ENCODE measurements around the gene DEAF1.
A peak's percentile ranks its signal among the peaks of the same experiment; 100 is the strongest.

Gene DEAF1

DNA sequence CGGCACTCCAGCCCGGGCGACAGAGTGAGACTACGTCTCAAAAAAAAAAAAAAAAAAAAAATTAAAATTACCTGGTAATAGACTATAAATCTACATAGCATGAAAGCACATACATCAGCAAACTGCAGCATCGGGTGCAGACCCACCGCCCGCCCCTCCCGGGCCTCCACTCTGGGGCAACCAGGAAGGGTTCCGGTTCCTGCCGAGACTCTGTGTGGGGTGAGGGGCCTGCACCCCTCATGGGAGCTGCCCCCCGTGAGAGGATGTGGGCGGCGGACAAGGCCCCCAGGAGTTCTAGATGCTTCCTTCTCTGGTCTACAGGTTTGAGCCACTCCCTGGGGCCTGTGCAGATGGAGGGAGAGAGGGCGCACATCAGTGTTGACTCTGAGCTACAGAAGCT is 48.8 kb downstream of the DEAF1 start:
- peaks cover 53% of the 10 kb centered on the region for H3K36me3 ChIP-seq (ENCODE audit: insufficient read depth, insufficient read length, low read length)
- no peaks in the 10 kb centered on the region for H3K9me3 ChIP-seq (ENCODE audit: insufficient read depth, low read length)
- peak overlapping the region; percentile 0 for H3K9ac ChIP-seq (ENCODE audit: insufficient read length, low read depth)
- no peak overlapping the region for H3K4me3 ChIP-seq (ENCODE audit: insufficient read length, low read depth)
- H3K4me1 ChIP-seq (ENCODE audit: insufficient read depth, insufficient read length), result peaks cover 12% of the 10 kb centered on the region
- DNase-seq (ENCODE audit: low read depth, low spot score), result no peak
- no peaks in the 10 kb centered on the region for H3K27me3 ChIP-seq (ENCODE audit: insufficient read depth, insufficient read length)
- no peak for TF ChIP-seq SUZ12 (IDR thresholded peaks at IDR 0.05; ENCODE audit: extremely low read depth, insufficient read depth, insufficient read length)
- no peak for TF ChIP-seq ZNF274 (IDR thresholded peaks at IDR 0.05; ENCODE audit: low read depth, low read length)
- no peak for TF ChIP-seq YY1 (IDR thresholded peaks at IDR 0.05; ENCODE audit: insufficient read depth, insufficient read length)

DNA sequence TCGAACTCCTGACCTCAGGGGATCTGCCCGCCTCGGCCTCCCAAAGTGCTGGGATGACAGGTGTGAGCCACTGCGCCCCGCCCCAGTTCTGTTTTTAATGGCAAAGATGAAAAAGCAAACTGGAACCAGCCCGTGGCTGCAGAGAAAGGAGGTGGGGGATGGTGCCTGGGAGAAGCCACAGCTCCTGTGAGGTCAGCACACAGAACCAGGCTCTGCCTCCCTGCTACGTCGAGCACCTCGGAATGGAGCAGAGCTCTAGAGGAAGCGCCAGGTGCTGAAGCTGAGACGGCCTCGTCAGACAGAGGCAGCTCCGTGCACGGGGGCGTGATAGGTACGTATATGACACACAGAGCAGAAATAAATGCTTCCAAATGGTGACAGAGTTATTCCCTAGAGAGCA is 49.5 kb downstream of the DEAF1 start:
- peaks cover 56% of the 10 kb centered on the region for H3K36me3 ChIP-seq (ENCODE audit: insufficient read depth, insufficient read length, low read length)
- H3K27me3 ChIP-seq (ENCODE audit: insufficient read depth, insufficient read length), result no peaks in the 10 kb centered on the region
- H3K9me3 ChIP-seq (ENCODE audit: insufficient read depth, low read length), result no peaks in the 10 kb centered on the region
- H3K4me1 ChIP-seq (ENCODE audit: insufficient read depth, insufficient read length), result peaks cover 19% of the 10 kb centered on the region
- no peak for DNase-seq (ENCODE audit: low read depth, low spot score)
- TF ChIP-seq SUZ12 (IDR thresholded peaks at IDR 0.05; ENCODE audit: extremely low read depth, insufficient read depth, insufficient read length) (no peak), YY1 (IDR thresholded peaks at IDR 0.05; ENCODE audit: insufficient read depth, insufficient read length) (no peak), ZNF274 (IDR thresholded peaks at IDR 0.05; ENCODE audit: low read depth, low read length) (no peak)
- no peak overlapping the region for H3K9ac ChIP-seq (ENCODE audit: insufficient read length, low read depth)
- no peak overlapping the region for H3K4me3 ChIP-seq (ENCODE audit: insufficient read length, low read depth)

DNA sequence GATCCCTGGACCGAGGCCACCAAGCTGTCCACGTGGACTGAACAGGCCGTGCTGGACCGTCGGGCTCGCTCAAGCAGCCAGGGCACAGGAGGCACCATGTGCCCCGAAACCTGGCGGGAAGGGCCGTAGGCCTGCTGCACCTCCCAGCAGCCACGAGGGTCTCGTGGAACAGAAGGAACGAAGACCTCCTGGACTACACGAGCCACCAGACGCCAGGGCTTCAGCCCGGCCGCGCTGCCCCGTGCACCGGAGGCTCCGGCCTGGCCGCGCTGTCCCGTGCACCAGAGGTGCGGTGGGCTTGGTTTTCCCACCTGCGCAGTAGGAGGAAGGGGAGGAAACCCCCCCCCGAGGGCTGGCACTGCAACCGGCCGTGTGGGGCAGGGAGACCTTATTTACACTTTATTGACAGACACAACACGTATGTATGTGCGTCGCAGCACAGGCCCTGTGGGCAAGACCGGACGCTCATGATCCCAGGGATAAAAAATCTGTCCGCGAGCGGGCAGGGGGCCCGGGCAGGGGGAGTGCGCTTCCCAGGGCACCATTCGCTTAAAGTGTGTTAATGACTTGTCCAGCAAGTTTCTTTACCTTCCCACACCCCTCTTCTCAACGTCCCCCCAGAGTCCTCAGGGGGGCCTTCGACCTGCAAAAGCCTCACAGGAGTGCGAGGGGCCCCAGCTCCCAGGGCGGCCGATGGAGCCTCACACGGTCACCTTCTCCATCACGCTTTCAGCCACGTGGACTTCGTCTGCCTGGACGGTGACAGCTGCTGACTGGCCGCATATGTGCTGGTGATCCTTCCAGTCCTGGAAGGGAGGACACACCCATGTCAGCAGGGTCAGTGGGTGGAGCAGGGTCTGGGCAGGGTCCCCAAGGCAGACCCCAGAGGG is 50.9 kb downstream of the DEAF1 start:
- Histone ChIP-seq H3K4me3 (ENCODE audit: insufficient read length, low read depth) (no peak overlapping the region), H3K36me3 (ENCODE audit: insufficient read depth, insufficient read length, low read length) (peaks cover 56% of the 10 kb centered on the region), H3K27me3 (ENCODE audit: insufficient read depth, insufficient read length) (no peaks in the 10 kb centered on the region), H3K4me1 (ENCODE audit: insufficient read depth, insufficient read length) (peaks cover 27% of the 10 kb centered on the region), H3K9ac (ENCODE audit: insufficient read length, low read depth) (no peak overlapping the region), H3K9me3 (ENCODE audit: insufficient read depth, low read length) (no peaks in the 10 kb centered on the region)
- no peak for DNase-seq (ENCODE audit: low read depth, low spot score)
- TF ChIP-seq SUZ12 (IDR thresholded peaks at IDR 0.05; ENCODE audit: extremely low read depth, insufficient read depth, insufficient read length) (no peak), ZNF274 (IDR thresholded peaks at IDR 0.05; ENCODE audit: low read depth, low read length) (no peak), YY1 (IDR thresholded peaks at IDR 0.05; ENCODE audit: insufficient read depth, insufficient read length) (no peak)

DNA sequence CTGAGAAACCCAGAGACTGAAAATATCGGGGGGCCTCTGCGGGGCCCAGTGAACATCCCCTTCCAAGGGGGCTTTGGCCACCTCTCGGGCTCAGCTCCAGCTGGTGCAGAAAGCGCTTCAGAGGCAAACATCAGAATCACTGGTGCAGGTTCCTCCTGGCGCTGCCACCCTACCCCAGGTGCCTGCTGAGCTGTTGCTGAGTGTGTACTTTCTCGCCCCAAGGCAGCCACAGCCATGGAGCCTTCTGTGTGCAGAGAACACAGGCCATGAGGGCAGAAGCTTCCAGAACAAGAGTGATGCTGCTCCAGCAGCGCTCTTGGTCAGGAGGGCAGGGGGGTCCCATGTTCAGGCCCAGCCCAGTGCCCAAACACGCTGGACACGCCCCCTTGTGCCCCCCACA is 51.7 kb downstream of the DEAF1 start:
- Histone ChIP-seq H3K4me1 (ENCODE audit: insufficient read depth, insufficient read length) (peaks cover 29% of the 10 kb centered on the region), H3K9ac (ENCODE audit: insufficient read length, low read depth) (peak overlapping the region; percentile 56), H3K4me3 (ENCODE audit: insufficient read length, low read depth) (no peak overlapping the region), H3K36me3 (ENCODE audit: insufficient read depth, insufficient read length, low read length) (peaks cover 56% of the 10 kb centered on the region), H3K27me3 (ENCODE audit: insufficient read depth, insufficient read length) (no peaks in the 10 kb centered on the region), H3K9me3 (ENCODE audit: insufficient read depth, low read length) (no peaks in the 10 kb centered on the region)
- TF ChIP-seq ZNF274 (IDR thresholded peaks at IDR 0.05; ENCODE audit: low read depth, low read length) (no peak), SUZ12 (IDR thresholded peaks at IDR 0.05; ENCODE audit: extremely low read depth, insufficient read depth, insufficient read length) (no peak), YY1 (IDR thresholded peaks at IDR 0.05; ENCODE audit: insufficient read depth, insufficient read length) (no peak)
- DNase-seq (ENCODE audit: low read depth, low spot score), result no peak

DNA sequence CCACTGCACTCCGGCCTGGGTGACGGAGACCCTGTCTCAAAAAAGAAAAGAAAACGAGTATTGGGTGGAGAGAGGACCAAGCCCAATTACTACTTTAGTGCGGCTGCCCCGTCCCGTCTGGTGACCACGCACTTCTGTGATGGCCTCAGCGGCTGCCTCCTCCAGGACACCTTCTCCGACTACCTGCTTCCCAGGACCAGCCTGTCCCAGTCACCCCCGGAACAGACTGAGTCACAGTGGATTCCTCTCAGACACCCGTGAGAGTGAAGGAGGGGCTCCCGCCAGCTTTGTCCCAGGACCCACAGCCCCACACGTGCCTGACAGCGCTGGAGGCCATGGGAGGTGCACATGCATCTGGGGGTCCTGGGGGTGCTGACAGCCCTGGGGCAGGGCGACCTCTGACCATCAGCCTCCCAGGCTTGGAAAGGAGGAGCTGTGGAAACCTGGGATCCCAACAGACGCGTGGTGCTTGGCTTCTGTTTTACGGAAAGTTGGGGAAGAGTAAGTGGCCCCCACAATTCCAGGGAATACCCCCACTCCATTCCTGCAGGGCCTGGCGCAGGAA is 53.1 kb downstream of the DEAF1 start:
- H3K27me3 ChIP-seq (ENCODE audit: insufficient read depth, insufficient read length), result no peaks in the 10 kb centered on the region
- H3K9me3 ChIP-seq (ENCODE audit: insufficient read depth, low read length), result no peaks in the 10 kb centered on the region
- no peak overlapping the region for H3K4me3 ChIP-seq (ENCODE audit: insufficient read length, low read depth)
- DNase-seq (ENCODE audit: low read depth, low spot score), result no peak
- peaks cover 41% of the 10 kb centered on the region for H3K4me1 ChIP-seq (ENCODE audit: insufficient read depth, insufficient read length)
- H3K36me3 ChIP-seq (ENCODE audit: insufficient read depth, insufficient read length, low read length), result peaks cover 56% of the 10 kb centered on the region
- no peak for TF ChIP-seq ZNF274 (IDR thresholded peaks at IDR 0.05; ENCODE audit: low read depth, low read length)
- TF ChIP-seq SUZ12 (IDR thresholded peaks at IDR 0.05; ENCODE audit: extremely low read depth, insufficient read depth, insufficient read length), result no peak
- TF ChIP-seq YY1 (IDR thresholded peaks at IDR 0.05; ENCODE audit: insufficient read depth, insufficient read length), result no peak
- peak overlapping the region; percentile 32 for H3K9ac ChIP-seq (ENCODE audit: insufficient read length, low read depth)

DNA sequence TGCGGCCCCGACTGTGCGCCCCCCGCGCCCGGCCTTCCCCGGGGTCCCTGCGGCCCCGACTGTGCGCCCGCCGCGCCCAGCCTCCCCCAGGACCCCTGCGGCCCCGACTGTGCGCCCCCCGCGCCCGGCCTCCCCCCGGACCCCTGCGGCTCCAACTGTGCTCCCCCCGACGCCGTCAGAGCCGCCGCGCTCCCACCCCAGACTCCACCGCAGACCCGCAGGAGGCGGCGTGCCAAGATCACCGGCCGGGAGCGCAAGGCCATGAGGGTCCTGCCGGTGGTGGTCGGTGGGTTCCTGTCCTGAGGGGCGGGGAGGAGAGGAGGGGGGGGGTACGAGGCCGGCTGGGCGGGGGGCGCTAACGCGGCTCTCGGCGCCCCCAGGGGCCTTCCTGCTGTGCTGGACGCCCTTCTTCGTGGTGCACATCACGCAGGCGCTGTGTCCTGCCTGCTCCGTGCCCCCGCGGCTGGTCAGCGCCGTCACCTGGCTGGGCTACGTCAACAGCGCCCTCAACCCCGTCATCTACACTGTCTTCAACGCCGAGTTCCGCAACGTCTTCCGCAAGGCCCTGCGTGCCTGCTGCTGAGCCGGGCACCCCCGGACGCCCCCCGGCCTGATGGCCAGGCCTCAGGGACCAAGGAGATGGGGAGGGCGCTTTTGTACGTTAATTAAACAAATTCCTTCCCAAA is 54.9 kb downstream of the DEAF1 start:
- Histone ChIP-seq H3K4me1 (ENCODE audit: insufficient read depth, insufficient read length) (peaks cover 40% of the 10 kb centered on the region), H3K27me3 (ENCODE audit: insufficient read depth, insufficient read length) (no peaks in the 10 kb centered on the region), H3K9ac (ENCODE audit: insufficient read length, low read depth) (no peak overlapping the region), H3K9me3 (ENCODE audit: insufficient read depth, low read length) (no peaks in the 10 kb centered on the region), H3K4me3 (ENCODE audit: insufficient read length, low read depth) (no peak overlapping the region), H3K36me3 (ENCODE audit: insufficient read depth, insufficient read length, low read length) (peaks cover 61% of the 10 kb centered on the region)
- DNase-seq (ENCODE audit: low read depth, low spot score), result no peak
- no peak for TF ChIP-seq ZNF274 (IDR thresholded peaks at IDR 0.05; ENCODE audit: low read depth, low read length)
- TF ChIP-seq SUZ12 (IDR thresholded peaks at IDR 0.05; ENCODE audit: extremely low read depth, insufficient read depth, insufficient read length), result no peak
- TF ChIP-seq YY1 (IDR thresholded peaks at IDR 0.05; ENCODE audit: insufficient read depth, insufficient read length), result no peak
